ENCODE measurements around the gene CBX6.

Gene CBX6

DNA sequence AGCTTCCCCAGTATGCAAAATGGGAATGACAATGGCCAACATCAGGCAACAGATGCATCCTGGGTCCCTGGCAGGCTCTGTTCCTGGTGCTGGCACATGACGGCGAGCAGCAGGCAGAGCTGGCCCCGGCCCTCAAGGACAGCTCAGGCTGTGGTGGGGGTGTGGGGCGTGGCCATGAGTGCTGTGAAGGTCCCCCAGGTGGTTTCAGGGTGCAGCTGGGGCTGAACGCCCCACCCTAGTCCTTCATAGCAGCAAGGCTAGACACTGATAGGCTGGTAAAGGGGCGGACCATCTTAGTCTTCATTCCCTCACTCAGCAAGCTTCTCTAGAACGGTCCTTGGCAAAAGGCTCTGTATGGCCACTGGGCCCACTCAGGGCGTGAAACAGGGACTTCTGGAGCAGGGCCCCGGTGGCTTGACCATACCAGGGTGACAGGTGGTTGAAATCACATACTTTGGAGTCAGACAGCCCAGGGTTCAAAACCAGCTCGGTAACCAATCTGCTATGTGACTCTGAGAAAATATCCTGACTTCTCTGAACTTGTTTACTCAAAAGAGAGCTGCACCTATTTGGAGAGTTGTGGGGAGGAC lies 43.3 kb downstream of the CBX6 start:
- Histone ChIP-seq H3K27me3 (ENCODE audit: insufficient read depth, low read length, poor library complexity) (no peaks in the 10 kb centered on the region), H3K4me2 (ENCODE audit: insufficient read depth, low read length) (no peak overlapping the region), H3K36me3 (ENCODE audit: insufficient read depth, low read length) (no peaks in the 10 kb centered on the region), H3K79me2 (ENCODE audit: insufficient read depth, low read length) (no peaks in the 10 kb centered on the region), H3K9ac (ENCODE audit: low read depth, low read length) (no peak overlapping the region), H2AFZ (ENCODE audit: low read depth, low read length) (no peak overlapping the region), H3K4me3 (ENCODE audit: low read depth in 1 of 2, low read length in 2 of 2) (no peak overlapping the region), H3K4me1 (ENCODE audit: insufficient read depth, low read length) (no peaks in the 10 kb centered on the region), H3K9me3 (ENCODE audit: insufficient read depth, low read length, severe bottlenecking) (no peaks in the 10 kb centered on the region), H3K27ac (ENCODE audit: low read length) (no peak overlapping the region), H4K20me1 (ENCODE audit: insufficient read depth, low read length) (peaks cover 19% of the 10 kb centered on the region; the same call in 1 of the 2 replicates)
- no peak for DNase-seq
- ATAC-seq (ENCODE audit: insufficient read depth, low read depth), result no peak
- no peak for TF ChIP-seq EZH2 (IDR thresholded peaks at IDR 0.05; ENCODE audit: borderline replicate concordance, low read depth, low read length, severe bottlenecking)
- TF ChIP-seq, protein P1, sequence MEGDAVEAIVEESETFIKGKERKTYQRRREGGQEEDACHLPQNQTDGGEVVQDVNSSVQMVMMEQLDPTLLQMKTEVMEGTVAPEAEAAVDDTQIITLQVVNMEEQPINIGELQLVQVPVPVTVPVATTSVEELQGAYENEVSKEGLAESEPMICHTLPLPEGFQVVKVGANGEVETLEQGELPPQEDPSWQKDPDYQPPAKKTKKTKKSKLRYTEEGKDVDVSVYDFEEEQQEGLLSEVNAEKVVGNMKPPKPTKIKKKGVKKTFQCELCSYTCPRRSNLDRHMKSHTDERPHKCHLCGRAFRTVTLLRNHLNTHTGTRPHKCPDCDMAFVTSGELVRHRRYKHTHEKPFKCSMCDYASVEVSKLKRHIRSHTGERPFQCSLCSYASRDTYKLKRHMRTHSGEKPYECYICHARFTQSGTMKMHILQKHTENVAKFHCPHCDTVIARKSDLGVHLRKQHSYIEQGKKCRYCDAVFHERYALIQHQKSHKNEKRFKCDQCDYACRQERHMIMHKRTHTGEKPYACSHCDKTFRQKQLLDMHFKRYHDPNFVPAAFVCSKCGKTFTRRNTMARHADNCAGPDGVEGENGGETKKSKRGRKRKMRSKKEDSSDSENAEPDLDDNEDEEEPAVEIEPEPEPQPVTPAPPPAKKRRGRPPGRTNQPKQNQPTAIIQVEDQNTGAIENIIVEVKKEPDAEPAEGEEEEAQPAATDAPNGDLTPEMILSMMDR (IDR thresholded peaks at IDR 0.05; ENCODE audit: borderline replicate concordance, extremely low read depth, low read length, poor library complexity, severe bottlenecking), result no peak

DNA sequence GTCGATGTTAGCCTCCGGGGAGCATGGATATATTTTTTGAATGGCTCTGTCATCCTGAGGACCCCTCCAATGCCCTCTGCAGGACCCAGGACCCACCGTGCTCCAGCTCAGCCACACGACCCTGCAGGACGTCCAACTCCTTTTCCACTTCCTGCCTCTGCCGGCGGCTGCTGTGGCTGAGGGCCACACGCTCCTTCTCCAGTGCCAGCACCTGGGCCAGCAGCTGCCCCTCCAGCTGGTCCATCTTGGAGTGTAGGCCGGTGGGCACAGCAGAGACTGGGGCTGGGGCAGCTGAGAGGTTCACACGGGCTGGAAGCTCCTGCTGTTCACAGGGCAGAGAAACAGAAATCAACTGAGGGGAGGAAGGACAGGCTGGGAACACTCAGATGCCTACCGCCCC lies 43.8 kb downstream of the CBX6 start:
- no peaks in the 10 kb centered on the region for H3K79me2 ChIP-seq (ENCODE audit: insufficient read depth, low read length)
- H3K36me3 ChIP-seq (ENCODE audit: insufficient read depth, low read length), result no peaks in the 10 kb centered on the region
- ATAC-seq (ENCODE audit: insufficient read depth, low read depth) (no peak), DNase-seq (no peak)
- no peak overlapping the region for H2AFZ ChIP-seq (ENCODE audit: low read depth, low read length)
- no peaks in the 10 kb centered on the region for H3K4me1 ChIP-seq (ENCODE audit: insufficient read depth, low read length)
- no peak overlapping the region for H3K27ac ChIP-seq (ENCODE audit: low read length)
- H3K9ac ChIP-seq (ENCODE audit: low read depth, low read length), result no peak overlapping the region
- peaks cover 22% of the 10 kb centered on the region; the same call in 1 of the 2 replicates for H4K20me1 ChIP-seq (ENCODE audit: insufficient read depth, low read length)
- H3K27me3 ChIP-seq (ENCODE audit: insufficient read depth, low read length, poor library complexity), result no peaks in the 10 kb centered on the region
- no peak for TF ChIP-seq EZH2 (IDR thresholded peaks at IDR 0.05; ENCODE audit: borderline replicate concordance, low read depth, low read length, severe bottlenecking)
- TF ChIP-seq, protein P1 (IDR thresholded peaks at IDR 0.05; ENCODE audit: borderline replicate concordance, extremely low read depth, low read length, poor library complexity, severe bottlenecking), result no peak
- no peak overlapping the region for H3K4me3 ChIP-seq (ENCODE audit: low read depth in 1 of 2, low read length in 2 of 2)
- no peaks in the 10 kb centered on the region for H3K9me3 ChIP-seq (ENCODE audit: insufficient read depth, low read length, severe bottlenecking)
- H3K4me2 ChIP-seq (ENCODE audit: insufficient read depth, low read length), result no peak overlapping the region

DNA sequence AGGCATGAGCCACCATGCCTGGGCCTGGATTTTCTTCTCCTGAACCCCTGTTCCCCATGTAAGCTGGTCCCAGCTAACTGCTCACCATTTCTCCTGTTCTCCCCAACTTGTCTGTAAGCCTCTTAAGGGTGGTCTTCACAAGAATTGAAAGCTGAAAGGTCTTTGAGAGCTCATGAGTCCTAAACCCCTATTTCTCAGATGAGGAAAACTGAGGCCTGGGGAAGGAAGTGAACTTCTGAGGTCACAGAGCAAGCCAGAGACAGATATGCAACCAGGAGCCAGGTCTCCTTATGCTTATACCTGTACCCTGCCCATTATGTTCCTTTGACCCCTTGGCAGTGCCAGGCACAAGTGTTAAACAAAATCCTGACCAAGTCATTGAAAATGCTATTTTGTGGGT lies 44.5 kb downstream of the CBX6 start:
- no peak overlapping the region for H3K4me3 ChIP-seq (ENCODE audit: low read depth in 1 of 2, low read length in 2 of 2)
- no peaks in the 10 kb centered on the region for H3K36me3 ChIP-seq (ENCODE audit: insufficient read depth, low read length)
- peaks cover 27% of the 10 kb centered on the region for H4K20me1 ChIP-seq (ENCODE audit: insufficient read depth, low read length)
- ATAC-seq (ENCODE audit: insufficient read depth, low read depth) (no peak), DNase-seq (no peak)
- no peak overlapping the region for H3K9ac ChIP-seq (ENCODE audit: low read depth, low read length)
- no peaks in the 10 kb centered on the region for H3K79me2 ChIP-seq (ENCODE audit: insufficient read depth, low read length)
- H3K27ac ChIP-seq (ENCODE audit: low read length), result no peak overlapping the region
- H2AFZ ChIP-seq (ENCODE audit: low read depth, low read length), result no peak overlapping the region
- H3K4me2 ChIP-seq (ENCODE audit: insufficient read depth, low read length), result no peak overlapping the region
- H3K27me3 ChIP-seq (ENCODE audit: insufficient read depth, low read length, poor library complexity), result no peaks in the 10 kb centered on the region
- no peaks in the 10 kb centered on the region for H3K9me3 ChIP-seq (ENCODE audit: insufficient read depth, low read length, severe bottlenecking)
- H3K4me1 ChIP-seq (ENCODE audit: insufficient read depth, low read length), result no peaks in the 10 kb centered on the region
- no peak for TF ChIP-seq EZH2 (IDR thresholded peaks at IDR 0.05; ENCODE audit: borderline replicate concordance, low read depth, low read length, severe bottlenecking)
- TF ChIP-seq, protein P1 (IDR thresholded peaks at IDR 0.05; ENCODE audit: borderline replicate concordance, extremely low read depth, low read length, poor library complexity, severe bottlenecking), result no peak
